ENCODE measurements around the gene UNG. TPM values are rescaled to one million over a fixed set of nuclear protein-coding genes. Genes with fewer than 3 reads are reported as not detected.
"Not testable (repeated sequence)": the region's sequence is repeated elsewhere in the genome, so short reads cannot be mapped to it uniquely, and the experiment has no call there.

UNG gene
- total RNA-seq (2014; rRNA removed; shearing (Covaris generic)) (27.3 and 38.6 TPM in 2 replicates), polyA plus RNA-seq (2016; fragmentation: Nextera tagmentation; extraction: Ambion mirVana) (32.7 and 36.6 TPM in 2 replicates)

GRCh38 chr12:109097435-109098182 is at the start of gene UNG:
UNG (plus strand) TSS chr12:109097597; CDS start chr12:109097680, 83 bp downstream.
- DNase-seq: peak; percentile 99
- Histone ChIP-seq H2AFZ (peak within 1 kb of the TSS; percentile 81), H3K4me1 (ENCODE audit: insufficient read depth) (peaks cover 28% of the 10 kb centered on the region), H3K36me3 (ENCODE audit: low read depth) (no peaks in the 10 kb centered on the region), H4K20me1 (ENCODE audit: insufficient read depth) (no peaks in the 10 kb centered on the region), H3K27me3 (replicated peaks; ENCODE audit: insufficient read depth) (no peaks in the 10 kb centered on the region), H3K27ac (peak within 1 kb of the TSS; percentile 78), H3K9ac (peak within 1 kb of the TSS; percentile 89), H3K9me3 (ENCODE audit: low read depth) (no peaks in the 10 kb centered on the region), H3K9me2 (ENCODE audit: insufficient read depth) (no peaks in the 10 kb centered on the region), H3K4me3 (peak within 1 kb of the TSS; percentile 80), H3K4me2 (ENCODE audit: unreplicated experiment) (peak within 1 kb of the TSS; percentile 87), H3K79me2 (ENCODE audit: insufficient read depth) (peaks cover 30% of the 10 kb centered on the region), H3F3A (ENCODE audit: insufficient read depth) (peaks cover 22% of the 10 kb centered on the region)
- in situ Hi-C loops (cut with MboI): loop anchor here (10.0 kb wide), 1 partner anchor 533 kb away; the partner anchor contains the start of genes ISCU and SART3
- 1 to 2% methylated on average over 29 to 54 of the region's 71 CpGs for WGBS, 2 experiments (ENCODE audit: low coverage in 1 of 2, low lambda C conversion rate in 2 of 2, missing lambda C conversion rate in 2 of 2)
- TF ChIP-seq EZH2 (IDR thresholded peaks at IDR 0.05; ENCODE audit: insufficient read depth, poor library complexity, severe bottlenecking): no peak
- TF ChIP-seq EZH2phosphoT487 (IDR thresholded peaks at IDR 0.05; ENCODE audit: insufficient read depth, low read depth): no peak

GRCh38 chr12:109048706-109049105 is 48.7 kb upstream of the UNG start:
- 26 to 35% methylated on average over 3 of the region's 3 CpGs for WGBS, 2 experiments (ENCODE audit: low coverage in 1 of 2, low lambda C conversion rate in 2 of 2, missing lambda C conversion rate in 2 of 2)
- H3K27me3 ChIP-seq (replicated peaks; ENCODE audit: insufficient read depth); DNase-seq; H3F3A ChIP-seq (ENCODE audit: insufficient read depth); H4K20me1 ChIP-seq (ENCODE audit: insufficient read depth); H3K9me2 ChIP-seq (ENCODE audit: insufficient read depth); H3K9me3 ChIP-seq (ENCODE audit: low read depth); H3K9ac ChIP-seq; H3K27ac ChIP-seq; in situ Hi-C loops (cut with MboI); H3K4me2 ChIP-seq (ENCODE audit: unreplicated experiment); H3K4me3 ChIP-seq; H2AFZ ChIP-seq; H3K36me3 ChIP-seq (ENCODE audit: low read depth); H3K4me1 ChIP-seq (ENCODE audit: insufficient read depth): not testable (repeated sequence)
- peaks cover 12% of the 10 kb centered on the region for H3K79me2 ChIP-seq (ENCODE audit: insufficient read depth)

- H3K27me3 ChIP-seq (replicated peaks; ENCODE audit: insufficient read depth); H4K20me1 ChIP-seq (ENCODE audit: insufficient read depth); H3K27ac ChIP-seq; DNase-seq; H3K9me3 ChIP-seq (ENCODE audit: low read depth); H3K9ac ChIP-seq; H3K4me2 ChIP-seq (ENCODE audit: unreplicated experiment); H3K4me3 ChIP-seq; in situ Hi-C loops (cut with MboI); H3K36me3 ChIP-seq (ENCODE audit: low read depth); H3K9me2 ChIP-seq (ENCODE audit: insufficient read depth); H3F3A ChIP-seq (ENCODE audit: insufficient read depth); H2AFZ ChIP-seq: not testable (repeated sequence)
- WGBS, 2 experiments (ENCODE audit: low coverage in 1 of 2, low lambda C conversion rate in 2 of 2, missing lambda C conversion rate in 2 of 2): 66 to 70% methylated on average over 8 of the region's 8 CpGs
- Histone ChIP-seq H3K79me2 (ENCODE audit: insufficient read depth) (peaks cover 22% of the 10 kb centered on the region), H3K4me1 (ENCODE audit: insufficient read depth) (peaks cover 12% of the 10 kb centered on the region; the same call in 1 of the 2 replicates)
Measured at GRCh38 chr12:109049794-109050193, 47.6 kb upstream of the UNG start.

DNA sequence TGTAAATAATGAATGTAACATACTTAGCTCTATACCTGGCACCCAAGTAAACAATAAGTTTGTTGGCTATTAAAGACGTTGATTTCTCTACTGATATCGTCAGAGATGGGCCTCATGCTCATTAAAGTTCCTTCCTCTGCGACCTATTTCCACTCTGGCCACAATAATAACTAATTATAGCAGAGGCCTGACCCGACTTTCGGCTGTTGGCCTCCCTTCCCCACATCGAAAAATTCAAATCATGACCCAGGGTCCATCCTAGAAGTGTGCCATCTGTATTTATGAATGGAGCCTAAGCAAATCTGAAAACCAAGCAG is 45.3 kb upstream of the UNG start:
- Histone ChIP-seq H3K27me3 (replicated peaks; ENCODE audit: insufficient read depth) (no peaks in the 10 kb centered on the region), H3K4me2 (ENCODE audit: unreplicated experiment) (peak overlapping the region; percentile 92), H3K4me1 (ENCODE audit: insufficient read depth) (peaks cover 12% of the 10 kb centered on the region; the same call in 1 of the 2 replicates), H3K9ac (peak overlapping the region; percentile 88), H3K36me3 (ENCODE audit: low read depth) (no peaks in the 10 kb centered on the region), H3F3A (ENCODE audit: insufficient read depth) (no peaks in the 10 kb centered on the region), H3K4me3 (peak overlapping the region; percentile 92), H2AFZ (peak overlapping the region; percentile 100), H3K9me2 (ENCODE audit: insufficient read depth) (no peaks in the 10 kb centered on the region), H3K9me3 (ENCODE audit: low read depth) (no peaks in the 10 kb centered on the region), H3K79me2 (ENCODE audit: insufficient read depth) (peaks cover 22% of the 10 kb centered on the region), H3K27ac (no peak overlapping the region), H4K20me1 (ENCODE audit: insufficient read depth) (no peaks in the 10 kb centered on the region)
- TF ChIP-seq EZH2phosphoT487 (IDR thresholded peaks at IDR 0.05; ENCODE audit: insufficient read depth, low read depth): no peak
- no peak for TF ChIP-seq EZH2 (IDR thresholded peaks at IDR 0.05; ENCODE audit: insufficient read depth, poor library complexity, severe bottlenecking)
- in situ Hi-C loops (cut with MboI): no loop called here
- WGBS, 2 experiments (ENCODE audit: low coverage in 1 of 2, low lambda C conversion rate in 2 of 2, missing lambda C conversion rate in 2 of 2): 2 to 4% methylated on average over 6 of the region's 6 CpGs
- no peak for DNase-seq

All from GM23248 (cell line).